ENCODE measurements around the gene ATP8B3. TPM values are rescaled to one million over a fixed set of nuclear protein-coding genes. Genes with fewer than 3 reads are reported as not detected.

Gene ATP8B3
- total RNA-seq, 1 donor, result 0.86 TPM

DNA sequence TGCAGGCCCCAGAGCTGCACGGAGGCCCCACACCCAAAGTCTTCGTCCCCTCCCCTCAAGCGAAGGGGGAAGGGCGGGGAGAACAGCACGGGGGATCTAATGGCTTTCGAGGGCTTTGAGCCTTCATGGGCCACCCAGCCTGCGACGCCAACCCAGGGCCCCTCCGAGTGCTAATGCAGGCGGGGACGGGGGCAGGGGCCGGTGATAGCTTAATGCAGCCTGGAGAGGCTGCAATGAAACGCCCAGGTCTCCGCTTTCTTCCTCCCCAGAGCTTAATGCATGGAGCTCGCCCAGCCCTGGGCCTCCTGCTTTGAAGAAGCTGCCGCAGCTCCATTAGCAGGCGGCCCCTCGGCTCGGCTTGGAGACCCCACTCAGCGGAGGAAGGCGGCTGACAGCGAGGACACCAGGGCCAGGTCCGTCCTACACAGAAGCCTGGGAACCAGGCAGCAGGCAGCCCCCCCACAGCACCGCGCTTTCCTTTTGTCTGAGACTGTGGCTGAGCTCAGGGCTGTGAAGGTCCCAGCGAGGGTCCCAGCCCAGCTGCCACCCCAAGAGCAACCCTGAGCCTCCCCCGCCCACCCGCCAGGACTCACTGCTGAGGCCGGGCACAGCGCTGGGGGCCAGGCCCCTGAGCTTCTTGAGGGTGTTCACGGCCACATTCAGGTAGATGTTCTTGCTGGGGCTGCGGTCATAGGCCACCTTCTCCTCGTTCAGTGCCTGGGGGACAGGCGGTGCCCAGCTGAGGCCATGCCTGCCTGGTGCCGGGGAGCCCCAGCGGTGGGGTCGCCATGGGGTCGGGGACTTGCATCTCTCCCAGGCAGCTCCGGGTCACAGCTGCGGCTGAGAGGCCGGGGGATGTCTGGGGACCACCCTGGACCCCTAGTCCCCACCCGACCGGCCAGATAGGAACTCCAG lies 7.5 kb upstream of the ATP8B3 start:
- H3K4me3 ChIP-seq (ENCODE audit: low read depth, low read length), result no peak overlapping the region
- DNase-seq (ENCODE audit: low read depth), result no peak
- TF ChIP-seq, protein P1, sequence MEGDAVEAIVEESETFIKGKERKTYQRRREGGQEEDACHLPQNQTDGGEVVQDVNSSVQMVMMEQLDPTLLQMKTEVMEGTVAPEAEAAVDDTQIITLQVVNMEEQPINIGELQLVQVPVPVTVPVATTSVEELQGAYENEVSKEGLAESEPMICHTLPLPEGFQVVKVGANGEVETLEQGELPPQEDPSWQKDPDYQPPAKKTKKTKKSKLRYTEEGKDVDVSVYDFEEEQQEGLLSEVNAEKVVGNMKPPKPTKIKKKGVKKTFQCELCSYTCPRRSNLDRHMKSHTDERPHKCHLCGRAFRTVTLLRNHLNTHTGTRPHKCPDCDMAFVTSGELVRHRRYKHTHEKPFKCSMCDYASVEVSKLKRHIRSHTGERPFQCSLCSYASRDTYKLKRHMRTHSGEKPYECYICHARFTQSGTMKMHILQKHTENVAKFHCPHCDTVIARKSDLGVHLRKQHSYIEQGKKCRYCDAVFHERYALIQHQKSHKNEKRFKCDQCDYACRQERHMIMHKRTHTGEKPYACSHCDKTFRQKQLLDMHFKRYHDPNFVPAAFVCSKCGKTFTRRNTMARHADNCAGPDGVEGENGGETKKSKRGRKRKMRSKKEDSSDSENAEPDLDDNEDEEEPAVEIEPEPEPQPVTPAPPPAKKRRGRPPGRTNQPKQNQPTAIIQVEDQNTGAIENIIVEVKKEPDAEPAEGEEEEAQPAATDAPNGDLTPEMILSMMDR (IDR thresholded peaks at IDR 0.05; ENCODE audit: insufficient read depth, low read depth, low read length), result no peak

DNA sequence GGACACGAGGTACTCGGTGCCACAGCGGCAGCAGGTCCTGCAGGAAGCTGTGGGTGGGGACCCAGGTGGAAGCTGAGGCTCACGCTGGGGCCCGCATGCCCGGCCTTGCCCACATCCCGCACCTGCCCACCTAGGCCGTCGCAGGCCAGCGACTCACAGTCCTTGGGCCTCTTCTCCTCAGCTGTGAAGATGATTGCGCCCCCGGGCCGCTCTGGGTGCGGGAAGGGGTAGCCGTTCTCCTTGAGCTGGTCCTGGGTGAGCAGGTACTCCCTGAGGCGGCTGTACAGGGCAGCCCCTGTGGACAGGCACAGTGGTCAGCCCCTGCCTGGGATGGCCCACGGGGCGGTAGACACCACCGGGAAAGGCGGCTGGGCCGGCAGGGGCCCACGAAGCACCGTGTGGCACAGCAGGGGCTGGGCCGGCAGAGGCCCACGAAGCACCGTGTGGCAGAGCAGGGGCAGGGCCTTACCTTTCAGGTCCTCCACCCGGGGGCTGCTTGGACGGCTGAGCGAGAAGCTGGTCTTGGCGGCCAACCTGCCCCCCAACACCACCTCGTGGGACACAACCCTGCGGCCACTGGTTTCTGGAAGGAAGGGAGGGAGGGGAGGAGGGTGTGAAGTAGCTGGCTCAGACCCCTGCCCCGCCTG lies 6.6 kb upstream of the ATP8B3 start:
- no peak for DNase-seq (ENCODE audit: low read depth)
- TF ChIP-seq, protein P1 (IDR thresholded peaks at IDR 0.05; ENCODE audit: insufficient read depth, low read depth, low read length), result no peak
- H3K4me3 ChIP-seq (ENCODE audit: low read depth, low read length), result no peak overlapping the region

DNA sequence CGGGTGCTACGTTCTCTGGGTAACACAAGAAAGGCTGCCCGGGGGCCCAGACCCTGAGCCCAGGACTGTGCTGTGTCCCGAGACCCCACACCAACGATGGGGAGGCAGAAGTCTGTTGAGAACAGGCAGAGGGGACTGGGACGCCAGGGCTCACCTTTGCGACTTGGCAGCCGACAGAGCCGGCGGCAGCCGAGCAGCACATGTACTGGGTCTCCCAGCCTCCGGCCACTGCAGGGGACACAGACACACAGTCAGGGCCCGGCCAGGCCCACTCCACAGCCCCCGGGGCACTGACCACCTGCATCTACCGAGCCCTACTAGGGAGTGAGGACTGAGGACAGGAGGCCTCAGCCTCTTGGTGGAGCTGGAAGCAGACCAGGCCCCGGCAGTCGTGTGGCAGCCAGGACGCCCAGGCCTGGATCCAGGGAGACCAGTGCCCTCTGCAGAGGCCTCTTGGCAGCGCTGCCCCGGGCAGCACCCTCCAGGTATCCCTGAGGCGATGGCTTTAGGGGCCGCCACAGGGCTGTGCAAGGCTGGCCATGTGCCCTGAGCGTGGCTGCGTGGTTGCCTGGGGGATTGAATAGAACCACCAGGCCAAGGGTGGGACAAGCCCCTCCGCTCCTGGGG lies 5.6 kb upstream of the ATP8B3 start:
- no peak overlapping the region for H3K4me3 ChIP-seq (ENCODE audit: low read depth, low read length)
- TF ChIP-seq, protein P1 (IDR thresholded peaks at IDR 0.05; ENCODE audit: insufficient read depth, low read depth, low read length), result no peak
- no peak for DNase-seq (ENCODE audit: low read depth)

DNA sequence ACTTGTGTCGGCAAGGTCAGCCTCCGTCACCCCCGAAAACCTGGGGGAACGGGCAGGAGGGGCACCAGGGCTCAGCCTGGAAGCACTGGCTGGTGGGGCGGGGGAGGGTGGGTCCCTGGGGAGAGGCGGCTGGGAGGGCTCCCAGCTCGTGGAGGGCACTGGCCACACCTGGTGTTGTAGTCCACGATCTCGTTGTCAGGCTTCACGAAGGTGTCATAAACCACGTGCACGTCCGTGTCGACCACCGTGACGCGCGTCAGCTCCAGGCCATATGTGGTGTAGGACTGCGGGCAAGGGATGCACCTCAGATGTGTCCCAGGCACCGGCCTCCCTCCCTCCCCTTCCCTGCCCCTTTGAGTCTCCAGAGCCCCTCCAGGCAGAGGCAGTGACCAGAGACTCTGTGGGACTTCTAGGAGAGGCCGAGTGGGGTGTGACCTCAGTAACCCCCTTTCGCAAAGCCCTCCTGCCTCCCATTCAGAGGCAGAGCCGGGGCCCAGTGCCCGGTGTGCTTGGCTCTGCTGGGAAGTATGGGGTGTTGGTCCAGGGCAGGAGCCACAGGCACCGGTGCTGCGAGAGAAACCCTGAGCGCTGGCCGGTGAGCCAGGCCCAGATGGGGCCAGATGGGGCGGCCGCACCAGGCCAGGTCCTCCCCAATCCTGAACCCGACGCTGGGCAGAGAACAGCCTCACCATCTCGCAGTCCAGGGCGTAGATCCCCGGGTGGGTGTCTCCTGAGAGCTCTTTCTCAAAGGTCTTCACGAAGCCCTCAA lies 4.6 kb upstream of the ATP8B3 start:
- no peak overlapping the region for H3K4me3 ChIP-seq (ENCODE audit: low read depth, low read length)
- TF ChIP-seq, protein P1 (IDR thresholded peaks at IDR 0.05; ENCODE audit: insufficient read depth, low read depth, low read length), result no peak
- DNase-seq (ENCODE audit: low read depth), result no peak

DNA sequence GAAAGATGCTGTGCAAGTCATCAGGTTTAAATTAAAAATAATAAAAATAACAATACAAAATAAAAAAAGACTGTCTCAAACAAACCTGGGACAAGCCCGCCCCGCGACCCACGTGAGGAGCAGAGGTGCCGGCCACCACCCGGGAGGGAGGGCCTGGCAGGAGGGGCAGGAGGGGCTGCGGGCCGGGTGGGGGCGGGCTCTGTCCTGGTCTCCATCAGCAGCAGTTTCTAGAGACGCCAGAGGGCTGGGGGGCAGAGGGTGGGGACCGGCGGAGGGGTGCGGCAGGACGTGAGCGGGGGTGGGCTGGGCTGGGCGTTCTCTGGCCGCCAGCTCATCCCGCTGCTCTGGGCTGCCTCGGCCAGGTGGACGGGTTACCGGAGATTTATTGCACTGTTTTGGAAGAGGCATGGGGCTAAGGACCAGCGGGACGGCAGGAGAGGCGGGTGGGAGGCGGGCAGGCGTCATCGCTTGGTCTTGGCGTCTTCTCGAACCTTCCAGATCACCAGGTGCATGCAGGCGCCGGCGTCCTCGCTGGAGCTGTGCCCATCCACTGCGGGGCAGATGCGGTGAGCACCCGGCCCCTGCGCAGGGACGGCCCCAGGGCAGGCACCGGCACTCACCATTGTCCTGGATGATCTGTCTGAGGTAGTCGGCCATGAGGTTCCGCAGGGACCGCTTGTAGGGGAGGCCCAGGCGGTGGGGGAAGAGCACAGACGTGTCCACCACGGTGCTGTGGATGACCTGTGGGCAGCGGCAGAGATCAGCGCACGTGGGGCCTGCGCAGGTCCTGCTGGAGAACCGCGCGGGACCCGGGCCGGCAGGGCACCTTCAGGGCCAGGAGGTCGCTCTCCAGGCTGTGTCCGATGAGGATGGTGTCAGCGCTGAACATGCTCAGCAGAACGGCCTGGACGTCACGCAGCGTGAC lies 3.8 kb upstream of the ATP8B3 start:
- H3K4me3 ChIP-seq (ENCODE audit: low read depth, low read length), result no peak overlapping the region
- TF ChIP-seq, protein P1 (IDR thresholded peaks at IDR 0.05; ENCODE audit: insufficient read depth, low read depth, low read length), result no peak
- no peak for DNase-seq (ENCODE audit: low read depth)
